Activated CD8-positive, alpha-beta memory T cell treated with anti-CD3 and anti-CD28 coated beads, Interleukin-2, amount 50 U/mL, for 1 hour (primary cell): ENCODE data around the gene VWC2.

Experiments used
- DNase-seq: peaks from one replicate; pipeline ENCODE4 v3.0.0-alpha.2; 2020; ENCODE audit errors: extremely low read depth

VWC2 gene

GRCh38 chr7:49783446-49783845, 10.0 kb downstream of the VWC2 start:
- DNase-seq = no peak

- no peak for DNase-seq
Measured at GRCh38 chr7:49787980-49788379, 14.5 kb downstream of the VWC2 start.

- no peak for DNase-seq
Measured at GRCh38 chr7:49788455-49789059, 15.1 kb downstream of the VWC2 start.

GRCh38 chr7:49789736-49790135, 16.3 kb downstream of the VWC2 start:
- no peak for DNase-seq

- no peak for DNase-seq
Measured at GRCh38 chr7:49790209-49790608, 16.8 kb downstream of the VWC2 start.

GRCh38 chr7:49791088-49791741, 17.8 kb downstream of the VWC2 start:
- no peak for DNase-seq

GRCh38 chr7:49797987-49798660, 24.7 kb downstream of the VWC2 start:
- no peak for DNase-seq

GRCh38 chr7:49800031-49800430, 26.6 kb downstream of the VWC2 start:
- no peak for DNase-seq

GRCh38 chr7:49802600-49802999, 29.2 kb downstream of the VWC2 start:
- no peak for DNase-seq

- no peak for DNase-seq
Measured at GRCh38 chr7:49803812-49804211, 30.4 kb downstream of the VWC2 start.

GRCh38 chr7:49805371-49806007, 32.1 kb downstream of the VWC2 start:
- no peak for DNase-seq

GRCh38 chr7:49812534-49812933, 39.1 kb downstream of the VWC2 start:
- no peak for DNase-seq

- no peak for DNase-seq
Measured at GRCh38 chr7:49817279-49817678, 43.8 kb downstream of the VWC2 start.

GRCh38 chr7:49821181-49821580, 47.7 kb downstream of the VWC2 start:
- no peak for DNase-seq

- DNase-seq = no peak
Measured at GRCh38 chr7:49822856-49823255, 49.4 kb downstream of the VWC2 start.

GRCh38 chr7:49823566-49823965, 50.1 kb downstream of the VWC2 start:
- DNase-seq = no peak

GRCh38 chr7:49839863-49840645, 66.6 kb downstream of the VWC2 start:
- DNase-seq = no peak

GRCh38 chr7:49840751-49841405, 67.4 kb downstream of the VWC2 start:
- no peak for DNase-seq

- no peak for DNase-seq
Measured at GRCh38 chr7:49845626-49846025, 72.2 kb downstream of the VWC2 start.

- no peak for DNase-seq
Measured at GRCh38 chr7:49848211-49848841, 74.9 kb downstream of the VWC2 start.
